Neural progenitor cell (in vitro differentiated cells): ENCODE measurements around the gene PROSER2. TPM values are rescaled to one million over a fixed set of nuclear protein-coding genes. Genes with fewer than 3 reads are reported as not detected.

ENCODE experiments used
- DNase-seq: peaks from one replicate; pipeline ENCODE4 v3.0.0-alpha.2; 2016; ENCODE audit warnings: low spot score
- H2AFZ ChIP-seq: fragments of 200-600 bp; sonication (generic); replicated peaks from 2 replicates; pipeline ENCODE4 v1.6.1; 2016; ENCODE audit warnings: antibody characterized with exemption
- H3F3A ChIP-seq: fragments of 200-600 bp; sonication (generic); 2 replicates; pipeline ENCODE4 v1.6.1; 2016; ENCODE audit warnings: antibody characterized with exemption, low read depth
- H3K27ac ChIP-seq: fragments of 200-600 bp; sonication (generic); 2 replicates; pipeline ENCODE4 v1.5.1; 2016; ENCODE audit warnings: mild to moderate bottlenecking
- H3K27me3 ChIP-seq: fragments of 200-600 bp; sonication (generic); 2 replicates; pipeline ENCODE4 v1.6.1; 2016; ENCODE audit warnings: mild to moderate bottlenecking, moderate library complexity
- H3K36me3 ChIP-seq: fragments of 200-600 bp; sonication (generic); 2 replicates; pipeline ENCODE4 v1.5.1; 2016
- H3K4me1 ChIP-seq: fragments of 200-600 bp; sonication (generic); 2 replicates; pipeline ENCODE4 v1.6.1; 2016; ENCODE audit warnings: mixed run types
- H3K4me2 ChIP-seq: fragments of 200-600 bp; sonication (generic); 2 replicates; pipeline ENCODE4 v1.6.1; 2016
- H3K4me3 ChIP-seq: fragments of 200-600 bp; sonication (generic); 2 replicates; pipeline ENCODE4 v1.5.1; 2016
- H3K79me2 ChIP-seq: fragments of 200-600 bp; sonication (generic); 2 replicates; pipeline ENCODE4 v1.6.1; 2016; ENCODE audit warnings: low read depth
- H3K9ac ChIP-seq: fragments of 200-600 bp; sonication (generic); 2 replicates; pipeline ENCODE4 v1.6.1; 2016
- H3K9me3 ChIP-seq: fragments of 200-600 bp; sonication (generic); 2 replicates; pipeline ENCODE4 v1.5.1; 2016; ENCODE audit warnings: low read depth
- H4K20me1 ChIP-seq: fragments of 200-600 bp; sonication (generic); 2 replicates; pipeline ENCODE4 v1.6.1; 2016; ENCODE audit warnings: low read depth
- H3K27ac Mint-ChIP-seq: 3 replicates; pipeline ENCODE4 v1.8.0; 2021; ENCODE audit warnings: mixed read lengths
- H3K27me3 Mint-ChIP-seq: 2 replicates; pipeline ENCODE4 v1.8.0; 2022; ENCODE audit warnings: low read depth, mild to moderate bottlenecking, inconsistent platforms, moderate library complexity, mixed read lengths; ENCODE audit not compliant: insufficient read depth
- H3K36me3 Mint-ChIP-seq: 3 replicates; pipeline ENCODE4 v1.8.0; 2021; ENCODE audit warnings: mixed read lengths
- H3K4me1 Mint-ChIP-seq: 3 replicates; pipeline ENCODE4 v1.8.0; 2021; ENCODE audit warnings: mixed read lengths
- H3K4me3 Mint-ChIP-seq: 3 replicates; pipeline ENCODE4 v1.8.0; 2021; ENCODE audit warnings: mild to moderate bottlenecking, moderate library complexity, mixed read lengths
- H3K9me3 Mint-ChIP-seq: 3 replicates; pipeline ENCODE4 v1.8.0; 2020; ENCODE audit warnings: mixed read lengths
- EZH2 ChIP-seq: fragments of 200-600 bp; sonication (generic); IDR thresholded peaks from 2 replicates; pipeline ENCODE4 v1.6.1; 2017; ENCODE audit warnings: antibody characterized with exemption, mild to moderate bottlenecking, moderate library complexity
- EZH2phosphoT487 ChIP-seq: fragments of 200-600 bp; sonication (generic); IDR thresholded peaks from 2 replicates; pipeline ENCODE4 v1.6.1; 2017; ENCODE audit warnings: antibody characterized with exemption
- total RNA-seq: library from RNA; depleted of rRNA; stranded (reverse); fragments of >200 nt; gene quantifications from 2 replicates; pipeline ENCODE4 v1.2.3, GENCODE V29; 2015; ENCODE audit warnings: low replicate concordance
- TF ChIP-seq, protein P1 (sequence below): fragments of 200-600 bp; sonication (generic); IDR thresholded peaks from 2 replicates; pipeline ENCODE4 v1.5.1; 2017; ENCODE audit warnings: antibody characterized with exemption, mild to moderate bottlenecking

PROSER2 gene
- total RNA-seq, 1 donor from 2014 or later: 2.3 TPM

DNA sequence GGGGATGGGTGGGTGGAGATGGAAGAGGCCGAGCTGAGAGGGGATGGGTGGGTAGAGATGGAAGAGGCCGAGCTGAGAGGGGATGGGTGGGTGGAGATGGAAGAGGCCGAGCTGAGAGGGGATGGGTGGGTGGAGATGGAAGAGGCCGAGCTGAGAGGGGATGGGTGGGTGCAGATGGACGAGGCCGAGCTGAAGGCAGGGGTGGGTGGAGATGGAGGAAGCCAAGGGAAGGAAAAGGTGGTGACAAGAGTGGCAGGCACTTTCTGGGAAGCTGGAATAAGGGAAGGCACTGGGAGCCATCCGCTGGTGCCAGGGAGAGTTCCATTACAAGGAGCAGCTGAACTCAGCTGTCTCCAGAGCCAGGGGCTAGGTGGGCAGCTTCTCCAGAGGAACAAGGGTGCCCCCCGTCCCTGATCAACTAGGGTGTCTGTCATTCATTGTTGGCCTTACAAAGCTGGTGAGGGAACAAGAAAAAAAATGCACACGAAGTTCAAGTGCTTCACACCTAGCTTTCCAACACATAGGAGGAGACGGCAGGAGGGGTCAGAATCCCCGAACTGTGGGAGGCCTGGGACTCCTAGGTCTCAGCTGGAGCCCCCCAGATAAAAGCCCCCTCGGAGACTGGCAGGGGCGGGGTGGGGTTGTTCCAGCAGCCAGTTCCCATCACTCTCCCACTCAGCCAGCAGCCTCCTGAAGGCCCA is 62.4 kb downstream of the PROSER2 start:
- Mint-ChIP-seq H3K9me3 (no peaks in the 10 kb centered on the region), H3K36me3 (no peaks in the 10 kb centered on the region), H3K27ac (no peak overlapping the region), H3K4me1 (peaks cover 7% of the 10 kb centered on the region), H3K4me3 (no peak overlapping the region), H3K27me3 (no peaks in the 10 kb centered on the region)
- no peak overlapping the region for H3K4me2 ChIP-seq
- H3K9ac ChIP-seq: no peak overlapping the region
- no peaks in the 10 kb centered on the region for H3K4me1 ChIP-seq
- H2AFZ ChIP-seq: no peak overlapping the region
- no peaks in the 10 kb centered on the region for H4K20me1 ChIP-seq
- no peak for DNase-seq
- no peaks in the 10 kb centered on the region for H3F3A ChIP-seq
- no peaks in the 10 kb centered on the region for H3K27me3 ChIP-seq
- no peak overlapping the region for H3K27ac ChIP-seq
- H3K36me3 ChIP-seq: no peaks in the 10 kb centered on the region
- no peaks in the 10 kb centered on the region for H3K9me3 ChIP-seq
- TF ChIP-seq EZH2 (no peak), EZH2phosphoT487 (no peak)
- TF ChIP-seq, protein P1, sequence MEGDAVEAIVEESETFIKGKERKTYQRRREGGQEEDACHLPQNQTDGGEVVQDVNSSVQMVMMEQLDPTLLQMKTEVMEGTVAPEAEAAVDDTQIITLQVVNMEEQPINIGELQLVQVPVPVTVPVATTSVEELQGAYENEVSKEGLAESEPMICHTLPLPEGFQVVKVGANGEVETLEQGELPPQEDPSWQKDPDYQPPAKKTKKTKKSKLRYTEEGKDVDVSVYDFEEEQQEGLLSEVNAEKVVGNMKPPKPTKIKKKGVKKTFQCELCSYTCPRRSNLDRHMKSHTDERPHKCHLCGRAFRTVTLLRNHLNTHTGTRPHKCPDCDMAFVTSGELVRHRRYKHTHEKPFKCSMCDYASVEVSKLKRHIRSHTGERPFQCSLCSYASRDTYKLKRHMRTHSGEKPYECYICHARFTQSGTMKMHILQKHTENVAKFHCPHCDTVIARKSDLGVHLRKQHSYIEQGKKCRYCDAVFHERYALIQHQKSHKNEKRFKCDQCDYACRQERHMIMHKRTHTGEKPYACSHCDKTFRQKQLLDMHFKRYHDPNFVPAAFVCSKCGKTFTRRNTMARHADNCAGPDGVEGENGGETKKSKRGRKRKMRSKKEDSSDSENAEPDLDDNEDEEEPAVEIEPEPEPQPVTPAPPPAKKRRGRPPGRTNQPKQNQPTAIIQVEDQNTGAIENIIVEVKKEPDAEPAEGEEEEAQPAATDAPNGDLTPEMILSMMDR: no peak
- H3K4me3 ChIP-seq: no peak overlapping the region
- no peaks in the 10 kb centered on the region for H3K79me2 ChIP-seq

DNA sequence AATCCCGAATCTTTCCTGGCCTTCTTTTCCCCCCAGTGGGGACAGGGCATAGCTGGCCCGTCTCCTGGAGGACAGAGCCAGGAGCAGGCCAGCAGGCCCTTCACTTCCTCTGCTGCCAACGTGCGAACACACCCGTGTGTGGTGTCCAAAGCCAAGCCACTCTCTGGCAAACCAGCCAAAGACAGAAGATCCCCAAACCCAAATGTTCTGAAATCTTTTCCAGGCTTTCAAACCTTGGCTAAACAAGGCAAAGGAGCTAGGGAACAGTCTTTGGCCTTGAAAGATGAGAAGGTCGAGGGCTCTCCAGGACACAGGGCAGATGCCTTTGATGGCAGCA is 63.0 kb downstream of the PROSER2 start:
- Mint-ChIP-seq H3K27me3 (no peaks in the 10 kb centered on the region), H3K27ac (no peak overlapping the region), H3K4me3 (no peak overlapping the region), H3K36me3 (no peaks in the 10 kb centered on the region), H3K4me1 (peaks cover 4% of the 10 kb centered on the region), H3K9me3 (no peaks in the 10 kb centered on the region)
- H3K9ac ChIP-seq: no peak overlapping the region
- H3K4me2 ChIP-seq: no peak overlapping the region
- no peak overlapping the region for H2AFZ ChIP-seq
- H3K27me3 ChIP-seq: no peaks in the 10 kb centered on the region
- no peak for DNase-seq
- no peaks in the 10 kb centered on the region for H3K36me3 ChIP-seq
- H3K27ac ChIP-seq: no peak overlapping the region
- H3K79me2 ChIP-seq: no peaks in the 10 kb centered on the region
- TF ChIP-seq EZH2phosphoT487 (no peak), EZH2 (no peak)
- TF ChIP-seq, protein P1: no peak
- no peak overlapping the region for H3K4me3 ChIP-seq
- H3K9me3 ChIP-seq: no peaks in the 10 kb centered on the region
- no peaks in the 10 kb centered on the region for H3F3A ChIP-seq
- H4K20me1 ChIP-seq: no peaks in the 10 kb centered on the region
- H3K4me1 ChIP-seq: no peaks in the 10 kb centered on the region

DNA sequence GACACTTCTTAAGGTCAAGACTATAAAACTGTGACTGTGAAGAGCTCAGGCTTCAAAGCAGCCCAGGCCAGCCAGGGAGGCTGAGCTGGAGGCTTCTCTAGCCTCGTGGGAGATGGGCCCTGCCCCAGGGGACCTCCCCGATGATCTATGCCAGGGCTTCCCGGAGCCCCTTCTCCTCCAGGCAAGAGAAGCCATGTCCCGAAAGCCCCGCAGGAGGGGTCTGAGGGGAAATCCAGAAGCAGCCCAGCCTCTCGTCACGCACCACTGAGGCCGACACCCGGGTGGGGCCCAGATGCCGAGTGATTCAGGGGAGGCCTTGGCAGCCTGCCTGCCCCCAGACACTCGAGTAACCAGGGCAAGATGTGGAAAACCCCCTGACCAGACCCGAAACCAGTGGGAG is 63.7 kb downstream of the PROSER2 start:
- no peaks in the 10 kb centered on the region for H3K9me3 Mint-ChIP-seq
- no peak overlapping the region for H3K27ac ChIP-seq
- no peak overlapping the region for H3K4me2 ChIP-seq
- H3K27ac Mint-ChIP-seq: no peak overlapping the region
- H4K20me1 ChIP-seq: no peaks in the 10 kb centered on the region
- H3K4me1 Mint-ChIP-seq: peaks cover 4% of the 10 kb centered on the region
- no peak for DNase-seq
- no peaks in the 10 kb centered on the region for H3K79me2 ChIP-seq
- H3K4me3 Mint-ChIP-seq: no peak overlapping the region
- H3K4me1 ChIP-seq: no peaks in the 10 kb centered on the region
- H3K9me3 ChIP-seq: no peaks in the 10 kb centered on the region
- H3K27me3 Mint-ChIP-seq: peaks cover 3% of the 10 kb centered on the region
- no peaks in the 10 kb centered on the region for H3F3A ChIP-seq
- H3K36me3 Mint-ChIP-seq: no peaks in the 10 kb centered on the region
- H3K27me3 ChIP-seq: no peaks in the 10 kb centered on the region
- H3K36me3 ChIP-seq: no peaks in the 10 kb centered on the region
- H2AFZ ChIP-seq: no peak overlapping the region
- no peak for TF ChIP-seq EZH2
- no peak for TF ChIP-seq EZH2phosphoT487
- TF ChIP-seq, protein P1: no peak
- H3K9ac ChIP-seq: no peak overlapping the region
- H3K4me3 ChIP-seq: no peak overlapping the region
